ENCODE results near the gene OSBP2.

Gene OSBP2

DNA sequence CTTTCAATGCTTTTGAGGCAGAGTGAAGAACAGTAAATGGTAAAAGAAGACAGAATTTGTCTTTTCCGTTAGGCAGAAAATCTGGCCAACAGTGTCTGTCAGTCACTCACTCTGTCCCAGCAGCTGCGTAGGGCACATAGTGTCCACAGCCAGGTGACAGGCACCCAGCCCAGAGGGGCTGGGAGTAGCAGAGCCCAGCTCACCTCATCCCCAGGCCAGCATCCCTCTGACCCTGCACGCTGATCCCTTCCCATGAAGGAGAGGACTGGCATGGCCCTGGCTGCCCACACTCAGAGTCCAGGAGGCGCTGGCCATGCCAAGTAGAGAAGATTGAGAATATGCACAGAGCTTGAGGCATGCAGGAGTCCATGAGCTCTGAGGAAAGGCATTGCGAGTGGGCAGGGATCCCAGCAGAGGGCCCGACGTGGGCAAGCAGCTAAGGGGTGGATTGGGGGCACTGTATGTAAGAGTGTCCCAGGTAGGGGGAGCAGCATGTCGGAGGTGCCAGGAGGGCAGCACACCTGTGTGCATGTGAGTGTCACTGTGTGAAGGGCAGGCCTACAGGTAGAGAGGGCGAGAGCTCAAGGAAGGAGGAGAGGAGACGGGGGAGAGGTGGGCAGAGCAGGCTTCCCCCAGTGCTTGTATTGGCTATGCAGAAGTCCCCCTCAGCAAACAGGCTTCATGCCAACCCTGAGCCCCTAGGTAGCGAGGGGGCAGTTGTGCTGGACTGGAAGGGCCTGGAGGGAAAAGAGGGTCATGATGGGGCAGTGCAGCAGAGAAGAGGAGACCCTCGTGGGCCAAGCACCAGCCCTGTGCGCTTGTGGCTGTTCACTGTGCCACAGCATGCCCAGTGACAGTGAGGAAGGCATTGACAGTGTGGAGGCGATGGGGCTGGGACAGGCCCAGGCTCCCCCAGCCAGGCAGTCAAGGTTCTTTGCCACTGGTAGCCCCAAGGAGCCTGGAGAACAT is 133.8 kb downstream of the OSBP2 start:
- H3K4me3 ChIP-seq (ENCODE audit: low read depth in 1 of 2, low read length in 2 of 2): no peak overlapping the region
- no peaks in the 10 kb centered on the region for H3K36me3 ChIP-seq (ENCODE audit: insufficient read depth, low read length)
- H3K27me3 ChIP-seq (ENCODE audit: control insufficient read depth in 1 of 2, insufficient read depth in 2 of 2, low read length in 2 of 2): peaks cover 0 to 6% of the 10 kb centered on the region in 2 donors
- no peaks in the 10 kb centered on the region for H3K9me3 ChIP-seq (ENCODE audit: low read length)
- no peak overlapping the region for H3K9ac ChIP-seq (ENCODE audit: low read length)
- H3K4me1 ChIP-seq (ENCODE audit: insufficient read depth, low read length): no peaks in the 10 kb centered on the region
- H3K27ac ChIP-seq (ENCODE audit: low read depth, low read length): no peak overlapping the region

DNA sequence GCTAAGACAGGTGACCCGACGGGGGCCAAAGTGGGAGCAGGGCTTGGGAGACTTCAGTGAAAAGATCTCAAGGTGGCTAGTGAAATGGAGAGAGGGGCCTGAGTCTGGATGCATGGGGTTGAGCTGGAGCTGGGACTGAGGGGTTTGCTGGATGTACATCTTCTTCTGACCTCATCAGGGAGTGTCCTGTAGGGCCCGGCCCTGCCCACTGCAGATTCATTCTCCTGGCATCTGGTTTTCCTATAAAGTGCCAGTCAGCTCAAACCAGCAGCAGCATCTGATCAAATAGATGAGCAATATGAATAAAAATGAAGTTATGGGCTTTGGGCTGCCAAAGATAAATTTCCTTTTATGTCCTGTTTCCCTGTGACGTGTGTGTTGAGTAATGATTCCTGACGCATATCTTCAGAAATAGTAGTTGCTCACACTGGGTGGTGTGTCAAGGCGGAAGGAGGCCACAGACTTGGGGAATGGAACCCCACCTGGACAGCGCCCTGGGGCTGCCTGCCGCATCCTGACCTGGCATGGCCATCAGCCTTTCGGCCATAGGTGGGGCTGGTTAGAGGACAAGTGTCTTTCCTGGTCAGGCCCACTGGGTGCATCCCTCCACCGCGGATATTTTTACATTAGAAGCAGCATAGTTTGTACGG is 135.4 kb downstream of the OSBP2 start:
- Histone ChIP-seq H3K27me3 (ENCODE audit: control insufficient read depth in 1 of 2, insufficient read depth in 2 of 2, low read length in 2 of 2) (no peaks in the 10 kb centered on the region), H3K4me3 (ENCODE audit: low read depth in 1 of 2, low read length in 2 of 2) (no peak overlapping the region), H3K4me1 (ENCODE audit: insufficient read depth, low read length) (no peaks in the 10 kb centered on the region), H3K27ac (ENCODE audit: low read depth, low read length) (no peak overlapping the region), H3K9ac (ENCODE audit: low read length) (no peak overlapping the region), H3K9me3 (ENCODE audit: low read length) (no peaks in the 10 kb centered on the region), H3K36me3 (ENCODE audit: insufficient read depth, low read length) (no peaks in the 10 kb centered on the region)

DNA sequence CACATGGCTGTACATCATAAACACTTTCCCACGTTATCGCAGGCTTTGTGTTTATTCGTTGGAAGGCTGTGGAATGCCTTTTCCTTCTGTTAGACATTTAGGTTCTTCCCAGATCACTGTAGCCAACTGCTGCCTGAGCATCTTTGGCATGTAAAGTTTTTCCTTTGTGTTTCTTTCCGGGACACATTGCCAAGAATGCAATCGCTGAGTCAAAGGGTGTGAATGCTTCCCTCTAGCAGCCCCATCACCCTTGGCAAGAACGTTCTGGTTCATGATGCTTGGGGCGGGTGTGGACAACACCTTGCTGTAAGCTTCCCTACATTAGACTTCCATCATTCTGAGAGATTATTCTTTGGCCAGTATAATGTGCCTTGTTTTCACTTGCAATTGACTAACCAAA is 136.2 kb downstream of the OSBP2 start:
- H3K27me3 ChIP-seq (ENCODE audit: control insufficient read depth in 1 of 2, insufficient read depth in 2 of 2, low read length in 2 of 2): no peaks in the 10 kb centered on the region
- H3K9ac ChIP-seq (ENCODE audit: low read length): no peak overlapping the region
- no peaks in the 10 kb centered on the region for H3K9me3 ChIP-seq (ENCODE audit: low read length)
- H3K36me3 ChIP-seq (ENCODE audit: insufficient read depth, low read length): no peaks in the 10 kb centered on the region
- H3K27ac ChIP-seq (ENCODE audit: low read depth, low read length): no peak overlapping the region
- H3K4me3 ChIP-seq (ENCODE audit: low read depth in 1 of 2, low read length in 2 of 2): no peak overlapping the region
- H3K4me1 ChIP-seq (ENCODE audit: insufficient read depth, low read length): no peaks in the 10 kb centered on the region

DNA sequence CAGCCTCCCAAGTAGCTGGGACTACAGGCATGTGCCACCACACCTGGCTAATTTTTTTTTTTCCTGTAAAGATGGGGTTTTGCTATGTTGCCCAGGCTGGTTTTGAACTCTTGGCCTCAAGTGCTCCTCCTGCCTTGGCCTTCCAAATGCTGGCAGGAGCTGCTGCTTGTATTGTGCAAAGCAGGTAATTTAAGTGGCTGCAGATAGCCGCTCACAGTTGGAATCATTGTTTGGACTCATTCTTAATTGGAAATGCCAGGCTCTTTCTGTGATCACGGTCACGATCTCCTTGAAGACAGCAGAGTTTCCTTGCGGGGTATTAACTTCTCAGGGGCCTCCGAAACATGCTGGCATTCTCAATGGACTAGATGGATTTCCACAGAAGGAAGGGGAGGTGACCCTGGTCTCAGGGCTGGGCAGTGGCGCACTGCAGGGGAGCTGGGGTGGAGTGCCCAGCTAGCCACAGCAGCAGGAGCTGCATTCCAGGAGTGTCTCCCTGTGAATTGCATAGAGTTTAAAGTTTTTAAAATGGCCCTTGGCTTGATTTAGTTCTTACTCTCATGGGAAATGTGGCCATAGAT is 137.8 kb downstream of the OSBP2 start:
- H3K4me1 ChIP-seq (ENCODE audit: insufficient read depth, low read length): no peaks in the 10 kb centered on the region
- H3K27ac ChIP-seq (ENCODE audit: low read depth, low read length): no peak overlapping the region
- H3K9ac ChIP-seq (ENCODE audit: low read length): no peak overlapping the region
- H3K4me3 ChIP-seq (ENCODE audit: low read depth in 1 of 2, low read length in 2 of 2): no peak overlapping the region
- H3K36me3 ChIP-seq (ENCODE audit: insufficient read depth, low read length): no peaks in the 10 kb centered on the region
- H3K27me3 ChIP-seq (ENCODE audit: control insufficient read depth in 1 of 2, insufficient read depth in 2 of 2, low read length in 2 of 2): no peaks in the 10 kb centered on the region
- no peaks in the 10 kb centered on the region for H3K9me3 ChIP-seq (ENCODE audit: low read length)

DNA sequence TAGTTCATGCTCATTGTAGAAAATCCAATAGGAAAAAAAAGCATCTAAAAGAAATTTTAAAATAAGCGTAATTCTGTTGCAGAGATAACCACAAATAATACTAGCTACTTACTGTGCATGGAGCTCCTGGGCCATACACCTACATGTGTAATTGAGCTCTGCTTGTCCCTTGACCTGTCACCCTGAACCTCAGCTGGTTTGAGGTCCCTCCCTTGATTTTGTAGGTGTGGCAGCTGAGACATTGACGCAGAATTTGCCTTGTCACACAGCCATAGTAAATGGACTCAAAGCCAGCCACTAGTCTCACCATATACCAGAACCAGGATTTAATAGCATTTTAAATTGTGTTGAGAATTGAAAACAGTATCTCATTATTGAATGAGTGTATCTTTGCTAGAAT is 138.6 kb downstream of the OSBP2 start:
- Histone ChIP-seq H3K27me3 (ENCODE audit: control insufficient read depth in 1 of 2, insufficient read depth in 2 of 2, low read length in 2 of 2) (no peaks in the 10 kb centered on the region), H3K36me3 (ENCODE audit: insufficient read depth, low read length) (no peaks in the 10 kb centered on the region), H3K27ac (ENCODE audit: low read depth, low read length) (no peak overlapping the region), H3K4me1 (ENCODE audit: insufficient read depth, low read length) (no peaks in the 10 kb centered on the region), H3K4me3 (ENCODE audit: low read depth in 1 of 2, low read length in 2 of 2) (no peak overlapping the region), H3K9ac (ENCODE audit: low read length) (no peak overlapping the region), H3K9me3 (ENCODE audit: low read length) (no peaks in the 10 kb centered on the region)

DNA sequence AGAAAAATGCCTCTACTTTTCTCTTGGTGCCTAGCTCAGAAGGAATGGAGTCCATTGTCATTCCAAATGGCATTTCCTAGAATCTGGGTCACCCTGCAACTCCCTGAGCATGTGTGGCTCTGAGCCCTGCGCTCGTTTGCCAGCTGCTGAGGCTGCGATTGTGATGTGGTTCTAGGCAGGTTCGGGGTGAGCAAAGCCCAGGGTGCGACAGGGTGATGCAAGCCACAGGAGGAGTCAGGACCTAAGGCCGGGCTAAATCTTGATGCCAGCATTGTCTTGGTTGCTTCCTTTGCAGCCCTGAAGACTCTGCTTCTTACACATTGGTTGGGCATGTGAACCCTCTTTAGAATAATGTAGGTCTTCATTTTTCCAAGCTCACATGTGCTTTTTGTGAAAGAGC is 142.9 kb downstream of the OSBP2 start:
- Histone ChIP-seq H3K4me1 (ENCODE audit: insufficient read depth, low read length) (no peaks in the 10 kb centered on the region), H3K9ac (ENCODE audit: low read length) (no peak overlapping the region), H3K4me3 (ENCODE audit: low read depth in 1 of 2, low read length in 2 of 2) (no peak overlapping the region), H3K36me3 (ENCODE audit: insufficient read depth, low read length) (no peaks in the 10 kb centered on the region), H3K27ac (ENCODE audit: low read depth, low read length) (no peak overlapping the region), H3K9me3 (ENCODE audit: low read length) (no peaks in the 10 kb centered on the region), H3K27me3 (ENCODE audit: control insufficient read depth in 1 of 2, insufficient read depth in 2 of 2, low read length in 2 of 2) (no peaks in the 10 kb centered on the region)

DNA sequence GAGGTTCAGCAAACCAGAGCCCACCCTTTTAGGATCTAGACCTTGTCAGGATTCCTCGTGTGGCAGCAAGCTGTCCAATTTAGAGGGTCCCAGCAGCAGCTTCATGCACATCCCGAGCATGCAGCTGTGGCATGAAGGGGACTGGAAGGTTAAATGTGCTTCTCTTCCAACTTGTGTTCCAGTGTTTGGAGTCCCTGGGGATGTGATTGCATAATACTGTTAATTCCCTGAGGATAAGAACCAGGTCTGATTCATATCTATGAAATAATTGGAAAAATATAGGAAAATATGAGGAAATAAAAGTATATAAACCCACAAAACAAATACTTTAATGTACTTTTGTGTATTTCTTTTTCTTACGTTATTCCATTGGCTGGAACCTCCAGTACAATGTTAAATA is 143.4 kb downstream of the OSBP2 start:
- Histone ChIP-seq H3K27ac (ENCODE audit: low read depth, low read length) (no peak overlapping the region), H3K4me3 (ENCODE audit: low read depth in 1 of 2, low read length in 2 of 2) (no peak overlapping the region), H3K9ac (ENCODE audit: low read length) (no peak overlapping the region), H3K36me3 (ENCODE audit: insufficient read depth, low read length) (no peaks in the 10 kb centered on the region), H3K27me3 (ENCODE audit: control insufficient read depth in 1 of 2, insufficient read depth in 2 of 2, low read length in 2 of 2) (no peaks in the 10 kb centered on the region), H3K4me1 (ENCODE audit: insufficient read depth, low read length) (no peaks in the 10 kb centered on the region), H3K9me3 (ENCODE audit: low read length) (no peaks in the 10 kb centered on the region)

DNA sequence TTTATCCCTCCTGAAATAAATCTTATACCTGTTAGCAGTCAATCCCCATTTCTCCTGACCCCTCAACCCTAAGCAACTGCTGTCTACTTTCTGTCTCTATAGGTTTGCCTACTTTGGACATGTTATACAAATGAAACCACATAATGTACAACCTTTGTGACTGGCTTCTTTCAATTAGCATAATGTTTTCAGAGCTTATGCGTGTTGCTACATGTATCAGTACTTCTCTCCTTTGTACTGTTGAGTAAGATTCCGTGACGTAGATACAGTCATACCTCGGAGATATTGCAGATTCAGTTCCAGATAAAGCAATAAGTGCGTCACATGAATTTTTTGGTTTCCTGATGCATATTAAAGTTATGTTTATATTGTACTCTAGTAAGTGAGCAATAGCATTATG is 146.6 kb downstream of the OSBP2 start:
- Histone ChIP-seq H3K27me3 (ENCODE audit: control insufficient read depth in 1 of 2, insufficient read depth in 2 of 2, low read length in 2 of 2) (no peaks in the 10 kb centered on the region), H3K4me1 (ENCODE audit: insufficient read depth, low read length) (no peaks in the 10 kb centered on the region), H3K36me3 (ENCODE audit: insufficient read depth, low read length) (no peaks in the 10 kb centered on the region), H3K4me3 (ENCODE audit: low read depth in 1 of 2, low read length in 2 of 2) (no peak overlapping the region), H3K9ac (ENCODE audit: low read length) (no peak overlapping the region), H3K9me3 (ENCODE audit: low read length) (no peaks in the 10 kb centered on the region), H3K27ac (ENCODE audit: low read depth, low read length) (no peak overlapping the region)

DNA sequence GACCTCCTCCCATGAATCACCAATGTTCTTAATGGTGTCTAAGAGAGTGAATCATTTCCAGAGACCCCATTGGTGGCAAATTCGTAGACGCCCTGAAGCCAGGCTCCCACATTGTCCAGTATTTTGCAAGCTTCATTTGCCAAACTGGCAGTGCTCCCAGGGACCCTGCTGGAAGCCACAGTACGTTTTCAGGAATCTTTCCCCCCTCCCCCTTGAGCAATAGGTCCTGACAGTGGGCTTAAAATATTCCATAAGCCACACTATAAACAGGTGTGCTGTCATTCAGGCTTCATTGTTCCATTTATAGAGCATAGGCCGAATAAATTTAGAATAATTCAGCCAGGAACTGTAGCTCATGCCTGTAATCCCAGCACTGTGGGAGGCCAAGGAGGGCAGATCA is 148.6 kb downstream of the OSBP2 start:
- Histone ChIP-seq H3K9ac (ENCODE audit: low read length) (no peak overlapping the region), H3K27ac (ENCODE audit: low read depth, low read length) (no peak overlapping the region), H3K36me3 (ENCODE audit: insufficient read depth, low read length) (no peaks in the 10 kb centered on the region), H3K27me3 (ENCODE audit: control insufficient read depth in 1 of 2, insufficient read depth in 2 of 2, low read length in 2 of 2) (no peaks in the 10 kb centered on the region), H3K9me3 (ENCODE audit: low read length) (no peaks in the 10 kb centered on the region), H3K4me3 (ENCODE audit: low read depth in 1 of 2, low read length in 2 of 2) (no peak overlapping the region), H3K4me1 (ENCODE audit: insufficient read depth, low read length) (no peaks in the 10 kb centered on the region)

DNA sequence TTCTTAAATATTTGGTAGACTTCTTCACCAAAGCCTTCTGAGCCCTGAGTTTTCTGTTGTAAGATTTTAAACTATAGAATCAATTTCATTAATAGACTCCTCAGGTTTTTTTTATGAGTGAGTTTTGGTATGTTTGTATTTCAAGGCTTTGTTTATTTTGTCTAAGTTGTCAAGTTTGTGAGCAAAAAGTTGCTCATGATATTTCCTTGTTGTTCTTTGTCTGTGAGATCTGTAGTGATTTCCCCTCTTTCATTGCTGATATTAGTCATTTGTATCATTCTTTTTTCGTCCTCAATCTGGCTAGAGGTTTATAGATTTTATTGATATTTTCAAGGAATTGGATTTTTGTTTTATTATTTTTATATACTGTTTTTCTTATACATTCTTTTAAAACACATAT is 152.9 kb downstream of the OSBP2 start:
- Histone ChIP-seq H3K27ac (ENCODE audit: low read depth, low read length) (no peak overlapping the region), H3K36me3 (ENCODE audit: insufficient read depth, low read length) (no peaks in the 10 kb centered on the region), H3K4me1 (ENCODE audit: insufficient read depth, low read length) (no peaks in the 10 kb centered on the region), H3K4me3 (ENCODE audit: low read depth in 1 of 2, low read length in 2 of 2) (no peak overlapping the region), H3K9me3 (ENCODE audit: low read length) (no peaks in the 10 kb centered on the region), H3K9ac (ENCODE audit: low read length) (no peak overlapping the region), H3K27me3 (ENCODE audit: control insufficient read depth in 1 of 2, insufficient read depth in 2 of 2, low read length in 2 of 2) (no peaks in the 10 kb centered on the region)

DNA sequence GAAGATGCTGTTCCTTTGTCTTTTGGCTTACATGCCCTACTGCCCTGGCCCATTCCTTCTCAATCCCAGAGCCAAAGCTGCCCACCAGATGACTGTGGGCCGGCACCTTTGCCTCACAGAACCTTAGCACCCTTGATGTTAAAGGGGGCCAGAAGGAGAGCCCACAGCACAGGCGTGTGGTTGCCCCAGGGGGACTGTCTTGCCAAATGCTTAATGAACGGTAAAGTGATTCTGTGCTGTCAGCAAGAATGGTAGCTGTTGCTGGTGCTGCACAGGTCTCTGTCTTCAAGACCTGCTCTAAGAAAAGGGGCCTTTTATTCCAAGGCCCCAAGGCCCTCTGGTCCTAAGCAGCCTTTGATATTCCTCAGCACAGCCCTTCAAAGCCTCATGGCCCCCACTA is 160.6 kb downstream of the OSBP2 start:
- Histone ChIP-seq H3K36me3 (ENCODE audit: insufficient read depth, low read length) (no peaks in the 10 kb centered on the region), H3K27ac (ENCODE audit: low read depth, low read length) (no peak overlapping the region), H3K4me3 (ENCODE audit: low read depth in 1 of 2, low read length in 2 of 2) (no peak overlapping the region), H3K9me3 (ENCODE audit: low read length) (no peaks in the 10 kb centered on the region), H3K27me3 (ENCODE audit: control insufficient read depth in 1 of 2, insufficient read depth in 2 of 2, low read length in 2 of 2) (no peaks in the 10 kb centered on the region), H3K9ac (ENCODE audit: low read length) (no peak overlapping the region), H3K4me1 (ENCODE audit: insufficient read depth, low read length) (no peaks in the 10 kb centered on the region)
